GM12873 (cell line): Measurements from ENCODE around the gene OR6Y1.
A peak's percentile ranks its signal among the peaks of the same experiment; 100 is the strongest.

Source experiments
- TF ChIP-seq, protein P1 (sequence below): IDR thresholded peaks from 2 replicates; pipeline ENCODE4 v1.5.1; 2012; ENCODE audit warnings: low read depth, mild to moderate bottlenecking, moderate library complexity, low read length, control low read depth; ENCODE audit not compliant: insufficient read depth; ENCODE audit errors: missing control alignments

The OR6Y1 gene

DNA sequence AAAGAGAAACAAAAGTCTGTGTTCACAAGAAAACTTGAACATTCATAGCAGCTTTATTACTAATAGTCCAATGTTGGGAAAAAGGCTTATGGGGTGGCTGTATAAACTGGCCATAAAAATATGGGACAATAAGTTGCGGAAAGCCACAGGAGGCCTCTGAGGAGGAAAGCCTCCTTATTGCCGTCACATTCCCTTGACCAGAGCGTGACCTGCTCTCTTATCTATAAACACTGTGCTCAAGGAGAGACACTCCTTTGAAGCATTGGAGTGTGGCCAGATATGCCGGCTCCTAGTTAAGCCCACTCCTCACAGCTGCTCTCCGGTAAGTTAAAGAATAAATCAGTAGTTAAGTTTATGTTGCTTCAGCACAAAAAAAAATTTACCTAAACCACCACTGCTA is 19.7 kb downstream of the OR6Y1 start:
- TF ChIP-seq, protein P1, sequence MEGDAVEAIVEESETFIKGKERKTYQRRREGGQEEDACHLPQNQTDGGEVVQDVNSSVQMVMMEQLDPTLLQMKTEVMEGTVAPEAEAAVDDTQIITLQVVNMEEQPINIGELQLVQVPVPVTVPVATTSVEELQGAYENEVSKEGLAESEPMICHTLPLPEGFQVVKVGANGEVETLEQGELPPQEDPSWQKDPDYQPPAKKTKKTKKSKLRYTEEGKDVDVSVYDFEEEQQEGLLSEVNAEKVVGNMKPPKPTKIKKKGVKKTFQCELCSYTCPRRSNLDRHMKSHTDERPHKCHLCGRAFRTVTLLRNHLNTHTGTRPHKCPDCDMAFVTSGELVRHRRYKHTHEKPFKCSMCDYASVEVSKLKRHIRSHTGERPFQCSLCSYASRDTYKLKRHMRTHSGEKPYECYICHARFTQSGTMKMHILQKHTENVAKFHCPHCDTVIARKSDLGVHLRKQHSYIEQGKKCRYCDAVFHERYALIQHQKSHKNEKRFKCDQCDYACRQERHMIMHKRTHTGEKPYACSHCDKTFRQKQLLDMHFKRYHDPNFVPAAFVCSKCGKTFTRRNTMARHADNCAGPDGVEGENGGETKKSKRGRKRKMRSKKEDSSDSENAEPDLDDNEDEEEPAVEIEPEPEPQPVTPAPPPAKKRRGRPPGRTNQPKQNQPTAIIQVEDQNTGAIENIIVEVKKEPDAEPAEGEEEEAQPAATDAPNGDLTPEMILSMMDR = no peak

DNA sequence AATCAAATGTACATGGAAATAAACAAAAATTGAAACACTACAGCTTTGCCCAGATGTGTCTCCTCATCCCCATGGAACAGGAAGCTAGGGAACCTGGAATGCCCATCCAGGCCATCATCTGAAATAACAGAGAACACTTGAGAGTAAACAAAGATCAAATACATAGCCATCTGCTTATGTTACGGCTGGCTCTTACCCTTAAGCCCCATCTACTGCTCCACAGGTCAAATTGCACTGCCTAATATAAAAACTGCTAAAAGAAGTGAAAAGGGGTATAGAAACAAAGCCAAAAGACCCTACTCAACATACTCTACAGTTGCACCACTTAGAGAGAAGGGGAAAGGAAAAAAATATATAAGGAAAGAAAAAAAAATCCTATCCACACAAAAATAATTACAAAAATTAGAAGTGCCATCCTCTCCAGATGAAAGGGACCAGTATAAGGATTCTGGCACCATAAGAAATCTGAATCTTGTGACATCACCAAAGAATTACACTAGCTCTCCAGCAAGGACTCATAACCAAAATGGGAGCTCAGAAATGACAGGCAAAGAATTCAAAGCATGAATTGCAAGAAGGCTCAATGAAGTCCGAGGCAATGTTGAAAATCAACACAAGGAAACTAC is 26.9 kb downstream of the OR6Y1 start:
- TF ChIP-seq, protein P1 = peak; percentile 61

DNA sequence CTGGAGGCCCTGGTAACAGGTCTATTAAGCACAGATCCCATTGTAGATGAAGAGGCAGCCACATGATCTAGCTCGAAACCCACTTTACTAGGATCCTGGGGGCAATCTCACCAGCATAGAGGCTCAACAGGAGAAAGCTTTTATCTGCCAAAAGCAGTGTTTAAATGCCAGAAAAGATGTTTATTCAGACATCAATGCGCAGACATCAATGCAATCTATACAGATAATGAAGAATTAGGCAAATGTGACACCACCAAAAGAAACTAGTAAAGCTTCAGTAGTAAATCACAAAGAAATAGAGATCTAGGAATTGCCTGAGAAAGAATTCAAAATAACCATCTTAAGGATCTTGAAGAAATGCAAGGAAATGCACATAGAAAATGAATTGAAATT is 32.5 kb downstream of the OR6Y1 start:
- TF ChIP-seq, protein P1 = no peak

DNA sequence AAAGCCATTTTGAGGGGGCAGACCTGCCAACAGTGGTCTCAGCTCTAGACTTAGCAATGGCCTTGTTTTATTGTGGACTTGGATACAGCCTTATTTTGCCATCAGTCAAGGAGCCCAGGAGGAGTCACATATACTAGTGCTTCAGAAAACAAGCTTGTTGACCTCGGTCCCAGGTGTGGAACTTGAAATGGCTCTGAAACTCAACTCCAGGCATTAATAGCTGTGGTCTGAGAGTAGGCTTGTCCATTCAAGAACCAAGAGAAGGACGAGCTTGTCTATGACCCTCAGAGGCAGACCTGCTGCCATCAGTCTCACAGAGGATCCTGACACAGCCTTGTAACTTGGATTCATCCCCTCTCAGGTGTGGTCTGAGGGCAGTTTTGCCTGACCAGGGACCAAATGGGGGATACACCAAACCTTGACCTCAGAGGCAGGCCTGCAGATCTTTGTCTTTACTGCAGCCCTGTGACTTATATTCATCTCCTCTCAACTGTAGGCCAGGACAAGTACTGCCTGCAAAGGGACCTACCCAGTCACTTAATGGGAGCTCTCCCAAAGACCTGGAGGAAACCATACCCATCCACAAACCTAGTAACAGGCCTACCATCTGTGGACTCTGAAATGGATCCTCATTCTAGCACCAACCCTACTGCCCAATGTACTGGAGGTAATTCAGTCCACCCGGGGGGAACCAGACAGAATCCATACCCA is 33.1 kb downstream of the OR6Y1 start:
- TF ChIP-seq, protein P1 = no peak

DNA sequence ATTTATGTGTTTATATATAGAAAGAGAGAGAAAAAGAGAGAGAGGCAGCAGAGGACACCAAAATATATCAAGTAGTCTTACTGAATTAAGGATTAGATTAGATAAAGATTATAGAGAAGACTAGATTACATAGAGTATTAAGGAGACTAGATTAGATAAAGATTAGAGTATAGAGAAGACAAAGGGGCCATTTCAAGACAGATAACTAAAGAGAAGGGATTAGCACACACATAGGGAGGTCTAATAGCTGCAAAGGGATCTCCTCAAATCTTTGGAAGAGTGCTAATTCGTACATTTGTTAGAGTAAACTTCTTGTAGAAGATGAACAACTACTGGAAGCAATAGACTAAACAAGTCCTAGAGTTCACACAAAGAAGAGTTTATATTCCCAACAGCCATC is 34.2 kb downstream of the OR6Y1 start:
- TF ChIP-seq, protein P1 = no peak

DNA sequence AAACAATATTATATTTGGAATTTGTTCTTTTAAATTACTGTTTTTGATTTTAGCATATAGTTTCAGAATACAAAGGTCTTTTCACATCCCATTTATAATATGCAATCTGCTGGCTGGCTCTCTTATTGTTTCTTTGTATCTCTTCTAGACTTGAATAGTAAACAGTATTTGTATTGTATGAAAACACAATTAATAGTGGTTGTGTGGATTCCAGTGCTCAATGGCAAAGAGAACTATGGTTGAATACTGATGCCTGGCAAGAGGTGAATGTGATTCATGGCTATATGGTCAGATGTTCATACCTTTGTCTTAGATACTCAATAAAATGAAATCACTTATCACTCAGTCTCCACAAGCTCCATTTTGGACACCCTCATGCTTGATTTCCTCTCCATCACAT is 37.2 kb downstream of the OR6Y1 start:
- TF ChIP-seq, protein P1 = no peak

DNA sequence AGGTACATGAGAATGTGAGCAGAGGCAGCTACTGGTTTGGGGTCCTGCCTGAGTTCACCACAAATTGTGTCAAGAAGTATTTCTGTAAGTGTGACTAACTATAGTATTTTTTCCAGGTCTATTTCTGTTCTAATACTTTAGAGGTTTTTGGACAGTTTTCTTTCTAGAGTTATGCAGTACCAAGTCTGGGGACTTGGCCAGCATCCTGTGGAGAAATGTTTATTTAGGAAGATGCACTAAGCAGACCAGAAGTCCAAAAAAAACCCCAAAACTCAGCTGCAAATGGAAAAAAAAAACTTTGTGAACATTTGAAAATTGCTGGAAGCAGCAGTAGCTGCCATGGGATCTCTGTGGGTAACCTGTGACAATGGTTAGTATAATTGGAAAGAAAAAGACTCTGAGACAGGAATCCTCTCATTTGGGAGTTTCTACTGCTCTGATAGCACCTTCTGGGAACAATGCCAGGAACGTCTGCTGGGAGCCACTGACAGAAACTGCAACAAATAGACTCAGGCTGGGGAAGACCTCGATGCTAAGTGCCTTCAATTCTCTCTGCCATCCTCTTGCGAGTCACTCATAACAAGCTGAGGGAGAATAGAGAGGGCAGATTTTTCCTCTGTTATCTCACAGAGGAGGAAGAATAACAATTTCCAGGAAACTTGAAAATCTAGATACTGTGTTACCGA is 44.6 kb downstream of the OR6Y1 start:
- TF ChIP-seq, protein P1 = no peak
